Sigmoid colon (tissue), 4 donors: ENCODE measurements around the gene SUSD2.

Experiments
- POLR2A ChIP-seq, 2 donors: fragments of 450-650 bp; IDR thresholded peaks; one replicate each; pipeline ENCODE4 v1.6.1; 2016; ENCODE audit warnings: antibody characterized with exemption in 2 of 2, mild to moderate bottlenecking in 2 of 2, moderate library complexity in 2 of 2
- POLR2AphosphoS5 ChIP-seq, 4 donors: sonication (generic); formaldehyde crosslinking; IDR thresholded peaks; one replicate each; pipeline ENCODE4 v1.6.1; 2017; ENCODE audit warnings: antibody characterized with exemption in 4 of 4

DNA sequence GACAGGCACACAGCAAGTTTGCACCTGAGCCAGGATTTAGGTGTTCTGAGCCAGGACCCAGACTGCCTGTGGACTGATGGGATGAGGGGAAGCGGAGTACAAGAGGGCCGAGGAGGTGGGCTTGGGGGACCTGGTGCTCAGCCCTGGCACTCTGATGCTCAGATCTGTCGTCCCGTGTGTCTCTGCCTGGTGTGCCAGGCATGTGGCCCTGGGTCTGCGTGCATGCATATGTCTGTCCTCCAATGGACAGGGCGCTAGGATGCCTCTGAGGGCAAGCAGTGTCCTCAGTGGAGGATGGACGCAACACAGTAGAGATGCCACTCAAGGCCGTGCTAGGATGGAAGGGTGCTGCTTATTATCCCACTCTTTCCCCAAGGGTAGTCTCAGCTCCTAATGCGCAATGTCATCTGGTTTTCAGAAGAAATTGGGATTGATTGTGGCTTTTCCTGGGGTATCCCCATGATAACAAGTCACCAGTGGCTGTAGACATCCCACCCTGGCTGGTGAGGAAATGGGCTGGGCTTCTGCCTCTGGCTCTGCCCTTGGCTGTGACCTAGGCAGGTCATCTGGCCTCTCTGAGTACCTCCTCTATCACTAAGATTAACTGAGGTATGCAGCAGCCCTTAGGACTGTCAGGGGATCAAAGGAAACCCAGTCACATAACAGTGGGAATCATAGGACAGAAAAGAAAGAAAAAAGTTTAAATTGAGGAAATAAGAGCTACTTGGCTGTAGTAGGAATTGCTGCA, 35.7 kb upstream of the SUSD2 start:
- TF ChIP-seq POLR2A (IDR thresholded peaks at IDR 0.05) (no peak), POLR2AphosphoS5 (IDR thresholded peaks at IDR 0.05) (peak in 1 of 4 donors; percentile 24)
